Endometrial microvascular endothelial cells (primary cell): ENCODE data around the gene ACR. TPM values are rescaled to one million over a fixed set of nuclear protein-coding genes. Genes with fewer than 3 reads are reported as not detected.

ENCODE experiments used
- in situ Hi-C: cut with HindIII; loops from 2 replicates; pipeline ENCODE4 v1.10.0; 2017; ENCODE audit warnings: low sequenced_read_pairs, low pct_unique_long_range_greater_than_20kb; ENCODE audit errors: inconsistent ontology term
- total RNA-seq: library from RNA; depleted of rRNA; stranded (reverse); fragments of >200 nt; gene quantifications from one replicate; pipeline ENCODE4 v1.2.3, GENCODE V29; 2015; ENCODE audit errors: inconsistent ontology term

The ACR gene
- total RNA-seq, 1 donor from 2014 or later = 0.65 TPM

DNA sequence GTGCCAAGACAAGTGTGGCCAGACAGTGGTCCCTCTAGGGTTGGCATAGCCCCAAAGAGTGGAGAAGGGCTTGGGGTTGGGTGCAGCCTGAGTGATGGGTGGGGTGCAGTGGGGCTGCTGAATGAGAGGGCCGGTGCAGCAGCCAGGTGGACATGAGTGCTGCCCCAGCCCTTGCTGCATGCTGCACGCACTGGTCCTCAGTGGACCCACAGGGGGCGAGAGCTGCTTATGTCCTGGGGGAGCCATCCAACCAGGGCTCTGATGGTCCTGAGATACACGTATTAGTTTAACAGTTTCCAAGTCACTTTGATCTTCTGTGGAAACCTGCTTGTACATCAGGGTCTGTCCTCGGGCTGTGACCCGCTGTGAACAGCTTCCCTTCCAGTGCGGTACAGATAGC is 23.9 kb upstream of the ACR start:
- in situ Hi-C loops = no loop called here

- in situ Hi-C loops = no loop called here
These were observed 23.3 kb upstream of the ACR start for GRCh38 chr22:50714631-50715179.

DNA sequence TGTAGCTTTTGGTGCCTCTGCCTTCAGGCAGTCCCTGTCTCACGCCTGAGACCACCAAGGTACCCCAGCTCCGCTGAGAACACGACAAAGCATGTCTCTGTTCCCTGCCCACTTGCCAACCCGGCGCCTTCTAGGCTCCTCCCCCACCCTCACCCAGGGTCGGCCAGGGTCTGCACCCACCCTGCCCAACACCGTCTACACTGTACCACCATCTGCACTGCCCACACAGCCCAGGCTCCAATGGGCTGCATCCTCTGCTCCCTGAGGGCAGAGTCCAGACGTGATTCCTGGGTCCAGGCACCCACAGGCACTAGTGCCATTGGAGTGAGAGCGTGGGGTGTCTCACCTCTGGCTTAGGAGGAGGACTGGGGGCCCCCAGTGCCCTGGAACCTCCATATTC is 22.8 kb upstream of the ACR start:
- in situ Hi-C loops = no loop called here

DNA sequence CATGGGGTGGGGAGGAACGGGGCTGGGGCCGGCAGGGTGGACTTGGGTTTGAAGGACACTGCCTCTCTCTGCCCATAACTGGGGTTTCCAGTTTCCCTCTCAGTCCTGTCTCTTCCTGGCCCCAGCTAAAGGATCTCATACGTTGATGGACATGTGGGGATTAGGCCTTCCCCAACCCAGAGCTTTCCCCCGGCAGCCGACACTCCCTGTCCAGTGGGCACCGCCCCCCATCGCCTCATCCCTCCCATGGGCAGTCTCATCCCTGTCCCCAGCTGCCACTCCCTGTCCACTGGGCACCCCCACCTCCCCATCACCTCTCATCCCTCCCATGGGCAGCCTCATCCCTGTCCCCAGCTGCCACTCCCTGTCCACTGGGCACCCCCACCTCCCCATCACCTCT is 22.2 kb upstream of the ACR start:
- in situ Hi-C loops = no loop called here

DNA sequence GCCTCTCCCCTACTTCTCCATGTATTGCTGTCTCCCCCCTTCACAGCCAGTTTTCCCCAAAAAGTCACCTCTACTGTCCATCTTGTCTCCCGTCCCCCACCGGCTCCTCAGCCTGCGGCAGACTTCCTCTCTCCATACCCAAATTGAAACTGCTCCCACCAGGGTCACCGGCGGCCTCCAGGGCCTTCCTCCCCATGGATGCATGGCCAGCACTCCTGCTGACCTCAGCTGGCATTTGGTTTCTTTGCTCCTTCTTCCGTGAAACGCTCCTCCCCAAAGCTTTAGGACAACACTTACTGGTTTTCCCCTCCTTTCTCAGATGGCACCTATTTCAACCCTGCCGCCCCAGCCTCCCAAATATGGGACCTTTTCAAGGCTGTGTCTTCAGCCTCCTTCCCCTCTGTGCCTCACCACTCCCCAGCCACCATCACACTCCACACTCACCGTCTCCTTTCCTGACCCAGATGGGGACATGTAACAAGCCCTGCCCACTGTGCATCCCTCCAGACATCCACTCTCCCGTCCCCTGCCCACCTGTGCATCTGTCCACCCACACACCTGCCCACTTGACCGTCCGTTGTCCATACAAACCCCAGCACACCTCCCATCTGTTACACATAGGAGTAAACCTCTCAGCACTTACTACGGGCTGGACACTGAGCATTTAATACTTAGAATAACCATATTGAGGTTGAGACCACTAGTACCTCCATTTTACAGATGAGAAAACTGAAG is 21.5 kb upstream of the ACR start:
- in situ Hi-C loops = no loop called here

DNA sequence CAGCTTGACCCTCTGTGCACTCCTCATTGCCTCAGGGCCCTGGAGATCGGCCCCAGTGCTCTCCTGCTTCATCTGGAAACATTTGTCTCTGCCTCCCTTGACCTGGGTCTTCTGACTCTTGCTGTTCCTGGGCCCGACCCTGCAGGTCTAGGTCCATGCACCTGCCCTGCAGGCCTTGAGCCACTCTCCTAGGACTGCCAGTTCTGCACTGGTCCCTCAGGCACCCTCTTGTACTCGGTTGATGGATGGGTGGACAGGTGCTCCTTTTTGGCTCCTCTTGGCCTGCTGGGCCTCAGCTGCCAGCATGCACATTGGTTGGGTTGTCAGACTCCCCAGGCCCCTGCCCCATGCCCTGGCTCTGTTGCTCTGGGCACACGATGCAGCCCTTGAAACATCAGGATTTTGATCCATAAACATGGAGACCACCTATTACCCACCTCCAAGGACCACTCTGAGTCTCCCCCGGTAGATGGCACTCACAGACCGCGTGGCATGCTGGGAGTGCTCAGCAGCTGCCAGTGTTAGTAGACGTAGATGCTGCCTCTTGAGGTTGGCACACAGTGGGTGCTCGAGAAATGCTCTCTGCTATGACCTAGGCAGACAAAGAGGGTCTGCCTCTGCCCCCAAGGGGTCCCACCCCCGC is 20.2 kb upstream of the ACR start:
- in situ Hi-C loops = no loop called here

DNA sequence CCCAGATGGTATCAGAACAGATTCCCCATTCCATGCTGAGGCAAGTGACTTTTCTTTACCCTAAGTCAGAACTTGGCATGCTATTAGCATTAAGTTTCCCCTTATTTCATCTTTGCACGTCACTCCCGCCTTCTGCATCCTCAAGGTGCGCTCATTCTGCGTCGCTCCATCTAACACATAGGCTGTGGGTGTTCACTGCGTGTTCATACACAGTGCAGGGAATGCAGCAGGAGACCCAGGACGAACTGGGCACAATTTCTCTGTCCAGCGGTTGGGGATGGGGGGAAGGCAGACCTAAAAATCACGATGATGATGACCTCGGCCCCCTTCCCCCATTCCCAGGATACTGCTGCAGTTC is 19.7 kb upstream of the ACR start:
- in situ Hi-C loops = no loop called here

DNA sequence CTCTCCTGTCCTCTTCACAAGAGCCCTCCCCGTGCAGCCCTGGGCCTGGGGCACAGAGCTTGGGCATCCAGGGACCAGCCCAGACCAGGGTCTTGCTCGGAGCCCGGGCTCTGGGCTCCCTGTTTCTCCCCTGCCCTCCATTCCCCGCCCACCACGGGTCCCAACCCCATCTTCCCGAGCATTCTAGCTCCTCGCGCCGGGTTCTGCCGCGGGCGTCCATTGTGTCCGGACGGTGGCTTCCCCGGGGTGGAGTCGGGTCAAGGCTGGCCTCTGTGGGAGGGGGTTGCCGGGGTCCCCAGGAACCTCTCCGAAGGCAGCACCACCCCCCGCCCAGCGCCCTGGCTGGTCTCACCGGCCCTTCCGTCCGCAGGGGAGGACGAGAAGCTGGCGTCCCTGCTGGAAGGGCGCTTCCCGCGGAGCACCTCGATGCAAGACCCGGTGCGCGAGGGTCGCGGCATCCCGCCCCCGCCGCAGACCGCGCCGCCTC is 18.1 kb upstream of the ACR start:
- in situ Hi-C loops = no loop called here

DNA sequence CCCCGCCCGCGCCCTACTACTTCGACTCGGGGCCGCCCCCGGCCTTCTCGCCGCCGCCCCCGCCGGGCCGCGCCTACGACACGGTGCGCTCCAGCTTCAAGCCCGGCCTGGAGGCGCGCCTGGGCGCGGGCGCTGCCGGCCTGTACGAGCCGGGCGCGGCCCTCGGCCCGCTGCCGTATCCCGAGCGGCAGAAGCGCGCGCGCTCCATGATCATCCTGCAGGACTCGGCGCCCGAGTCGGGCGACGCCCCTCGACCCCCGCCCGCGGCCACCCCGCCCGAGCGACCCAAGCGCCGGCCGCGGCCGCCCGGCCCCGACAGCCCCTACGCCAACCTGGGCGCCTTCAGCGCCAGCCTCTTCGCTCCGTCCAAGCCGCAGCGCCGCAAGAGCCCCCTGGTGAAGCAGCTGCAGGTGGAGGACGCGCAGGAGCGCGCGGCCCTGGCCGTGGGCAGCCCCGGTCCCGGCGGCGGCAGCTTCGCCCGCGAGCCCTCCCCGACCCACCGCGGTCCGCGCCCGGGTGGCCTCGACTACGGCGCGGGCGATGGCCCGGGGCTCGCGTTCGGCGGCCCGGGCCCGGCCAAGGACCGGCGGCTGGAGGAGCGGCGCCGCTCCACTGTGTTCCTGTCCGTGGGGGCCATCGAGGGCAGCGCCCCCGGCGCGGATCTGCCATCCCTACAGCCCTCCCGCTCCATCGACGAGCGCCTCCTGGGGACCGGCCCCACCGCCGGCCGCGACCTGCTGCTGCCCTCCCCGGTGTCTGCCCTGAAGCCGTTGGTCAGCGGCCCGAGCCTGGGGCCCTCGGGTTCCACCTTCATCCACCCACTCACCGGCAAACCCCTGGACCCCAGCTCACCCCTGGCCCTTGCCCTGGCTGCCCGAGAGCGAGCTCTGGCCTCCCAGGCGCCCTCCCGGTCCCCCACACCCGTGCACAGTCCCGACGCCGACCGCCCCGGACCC is 17.4 kb upstream of the ACR start:
- in situ Hi-C loops = no loop called here

DNA sequence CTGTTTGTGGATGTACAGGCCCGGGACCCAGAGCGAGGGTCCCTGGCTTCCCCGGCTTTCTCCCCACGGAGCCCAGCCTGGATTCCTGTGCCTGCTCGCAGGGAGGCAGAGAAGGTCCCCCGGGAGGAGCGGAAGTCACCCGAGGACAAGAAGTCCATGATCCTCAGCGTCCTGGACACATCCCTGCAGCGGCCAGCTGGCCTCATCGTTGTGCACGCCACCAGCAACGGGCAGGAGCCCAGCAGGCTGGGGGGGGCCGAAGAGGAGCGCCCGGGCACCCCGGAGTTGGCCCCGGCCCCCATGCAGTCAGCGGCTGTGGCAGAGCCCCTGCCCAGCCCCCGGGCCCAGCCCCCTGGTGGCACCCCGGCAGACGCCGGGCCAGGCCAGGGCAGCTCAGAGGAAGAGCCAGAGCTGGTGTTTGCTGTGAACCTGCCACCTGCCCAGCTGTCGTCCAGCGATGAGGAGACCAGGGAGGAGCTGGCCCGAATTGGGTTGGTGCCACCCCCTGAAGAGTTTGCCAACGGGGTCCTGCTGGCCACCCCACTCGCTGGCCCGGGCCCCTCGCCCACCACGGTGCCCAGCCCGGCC is 16.7 kb upstream of the ACR start:
- in situ Hi-C loops = no loop called here

DNA sequence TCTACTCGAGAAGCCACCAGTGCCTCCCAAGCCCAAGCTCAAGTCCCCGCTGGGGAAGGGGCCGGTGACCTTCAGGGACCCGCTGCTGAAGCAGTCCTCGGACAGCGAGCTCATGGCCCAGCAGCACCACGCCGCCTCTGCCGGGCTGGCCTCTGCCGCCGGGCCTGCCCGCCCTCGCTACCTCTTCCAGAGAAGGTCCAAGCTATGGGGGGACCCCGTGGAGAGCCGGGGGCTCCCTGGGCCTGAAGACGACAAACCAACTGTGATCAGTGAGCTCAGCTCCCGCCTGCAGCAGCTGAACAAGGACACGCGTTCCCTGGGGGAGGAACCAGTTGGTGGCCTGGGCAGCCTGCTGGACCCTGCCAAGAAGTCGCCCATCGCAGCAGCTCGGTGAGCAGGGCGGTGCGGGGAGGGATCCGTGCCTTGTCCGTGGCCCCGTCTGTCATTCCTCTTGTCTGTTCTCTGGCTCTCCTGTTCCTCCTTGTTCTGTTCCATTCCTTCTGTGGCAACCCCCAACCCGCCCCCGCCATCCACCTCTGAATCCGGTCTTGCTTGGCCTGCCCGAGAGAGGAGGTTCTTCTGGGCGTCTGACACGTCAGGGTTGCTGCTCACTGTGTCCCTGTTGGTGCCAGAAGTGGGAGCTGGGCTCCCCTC is 15.8 kb upstream of the ACR start:
- in situ Hi-C loops = no loop called here

DNA sequence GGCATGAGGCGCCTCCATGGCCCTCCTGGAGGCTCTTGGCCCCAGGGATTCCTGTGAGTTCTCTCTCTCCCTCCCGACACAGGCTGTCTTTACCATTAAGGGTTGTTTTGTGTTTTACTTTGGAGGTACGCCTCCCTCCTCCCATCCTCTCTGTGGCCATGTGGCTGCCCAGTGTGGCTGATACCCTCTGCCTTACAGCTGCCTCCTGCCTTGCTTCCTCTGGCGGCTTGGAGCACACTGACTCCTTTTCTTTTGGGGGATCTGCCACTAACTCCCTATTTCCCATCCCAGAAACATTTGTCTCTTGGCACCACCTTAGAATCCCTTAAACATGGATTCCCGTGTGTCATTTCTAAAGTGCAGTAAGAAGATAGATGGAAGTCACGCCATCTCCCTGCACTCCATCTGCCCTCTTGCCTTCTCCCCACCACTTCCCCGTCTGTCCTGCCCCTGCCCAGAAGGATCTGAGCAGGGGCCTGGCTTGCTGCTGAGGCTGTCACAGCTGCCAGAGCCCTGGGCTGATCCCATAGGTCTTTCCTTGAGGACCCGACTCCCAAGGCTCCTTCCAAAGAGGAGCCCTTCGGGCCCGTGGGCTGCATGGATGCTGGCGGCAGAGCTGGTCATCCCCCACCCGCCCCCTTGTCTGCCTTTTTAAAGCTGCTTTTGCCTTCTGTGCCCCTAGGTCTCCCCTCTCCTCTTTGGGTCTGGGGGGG is 15.1 kb upstream of the ACR start:
- in situ Hi-C loops = no loop called here

DNA sequence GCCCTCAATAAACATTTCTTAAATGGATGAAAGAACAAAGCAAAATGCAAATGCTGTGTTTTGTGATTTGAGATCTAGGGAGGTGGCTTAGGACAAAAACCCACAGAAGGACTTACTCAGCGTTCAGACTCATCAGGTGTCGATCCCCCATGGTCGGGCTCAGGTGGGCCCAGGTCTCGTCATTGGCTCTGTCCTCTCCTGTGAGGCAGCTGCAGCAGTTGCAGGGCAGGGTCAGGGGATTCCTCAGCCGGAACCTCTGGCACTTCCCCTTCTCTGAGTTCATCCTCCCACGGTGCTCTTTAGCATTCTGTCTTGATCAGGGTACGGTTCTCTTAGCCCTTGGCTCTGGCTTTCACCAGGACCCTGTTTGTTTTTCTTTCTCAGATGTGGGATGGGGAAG is 14.0 kb upstream of the ACR start:
- in situ Hi-C loops = no loop called here

DNA sequence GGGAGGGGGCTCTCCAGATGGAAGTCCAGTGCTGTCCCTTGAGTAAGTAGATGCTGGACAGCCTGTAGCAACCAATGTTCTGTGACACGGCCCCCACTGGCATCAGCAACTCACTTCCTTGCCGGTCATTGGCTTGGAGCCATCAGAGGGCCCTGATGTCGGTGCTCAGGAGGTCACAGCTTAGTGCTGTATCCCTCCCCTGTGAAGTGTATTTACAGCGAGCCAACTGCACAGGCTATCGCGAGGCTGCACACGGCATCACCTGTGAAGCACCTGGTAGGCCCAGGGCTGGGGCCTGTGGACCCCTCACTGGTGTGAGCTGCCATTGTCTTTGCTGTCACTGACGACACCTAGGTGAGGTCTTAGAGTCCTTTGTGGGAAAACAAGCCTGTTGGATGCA is 13.4 kb upstream of the ACR start:
- in situ Hi-C loops = no loop called here

- in situ Hi-C loops = no loop called here
These were observed 12.4 kb upstream of the ACR start for GRCh38 chr22:50725597-50725996.

GRCh38 chr22:50726643-50727340 is 11.2 kb upstream of the ACR start:
- in situ Hi-C loops = no loop called here

DNA sequence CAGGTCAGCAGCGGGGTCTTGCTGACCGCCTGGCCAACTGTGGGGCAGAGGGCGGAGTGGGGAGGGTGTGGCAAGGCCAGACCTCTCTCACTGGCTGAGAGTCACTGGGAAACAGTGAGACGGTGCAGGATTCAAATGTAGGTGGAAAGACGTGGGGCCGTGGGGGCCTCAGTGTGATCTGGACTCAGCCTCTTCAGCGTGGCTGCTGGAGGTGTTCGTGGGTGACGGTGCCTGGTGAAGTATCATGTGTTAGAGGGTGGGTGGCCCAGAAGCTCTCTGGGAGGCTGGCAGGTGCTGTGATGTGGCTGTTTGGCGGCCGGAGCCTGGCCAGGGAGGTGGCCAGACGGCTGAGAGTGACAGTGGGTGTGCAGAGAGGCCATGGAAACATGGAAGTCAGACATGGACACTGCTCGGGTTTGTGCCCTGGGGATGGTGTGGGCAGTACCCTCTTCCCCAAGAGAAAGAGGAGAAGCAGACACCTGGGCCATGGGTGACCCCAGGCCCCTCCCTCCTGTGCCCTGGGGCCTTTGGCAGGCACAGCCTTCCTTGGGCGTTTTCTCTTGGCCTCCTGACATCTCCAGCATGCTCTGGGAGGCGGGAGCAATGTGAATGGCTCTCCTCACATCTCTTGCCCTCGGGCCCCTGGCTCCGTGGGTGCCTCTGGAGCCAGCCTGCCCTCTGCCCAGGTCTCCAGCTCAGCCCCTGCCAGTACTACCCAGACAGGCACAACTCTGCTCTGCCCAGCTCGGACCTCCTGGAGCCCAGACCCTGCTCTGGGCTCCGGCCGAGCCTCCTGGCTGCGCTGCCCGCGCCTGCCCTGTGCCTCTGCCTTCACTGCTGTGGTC is 10.1 kb upstream of the ACR start:
- in situ Hi-C loops = no loop called here
